T-helper 9 cell (primary cell): ENCODE results near the gene CCDC85C.

ENCODE experiments used
- DNase-seq: peaks from one replicate; pipeline ENCODE4 v3.0.0-alpha.2; 2020

Gene CCDC85C

GRCh38 chr14:99570544-99571302, 33.3 kb downstream of the CCDC85C start:
- DNase-seq: no peak

GRCh38 chr14:99569725-99570543, 34.1 kb downstream of the CCDC85C start:
- no peak for DNase-seq

DNA sequence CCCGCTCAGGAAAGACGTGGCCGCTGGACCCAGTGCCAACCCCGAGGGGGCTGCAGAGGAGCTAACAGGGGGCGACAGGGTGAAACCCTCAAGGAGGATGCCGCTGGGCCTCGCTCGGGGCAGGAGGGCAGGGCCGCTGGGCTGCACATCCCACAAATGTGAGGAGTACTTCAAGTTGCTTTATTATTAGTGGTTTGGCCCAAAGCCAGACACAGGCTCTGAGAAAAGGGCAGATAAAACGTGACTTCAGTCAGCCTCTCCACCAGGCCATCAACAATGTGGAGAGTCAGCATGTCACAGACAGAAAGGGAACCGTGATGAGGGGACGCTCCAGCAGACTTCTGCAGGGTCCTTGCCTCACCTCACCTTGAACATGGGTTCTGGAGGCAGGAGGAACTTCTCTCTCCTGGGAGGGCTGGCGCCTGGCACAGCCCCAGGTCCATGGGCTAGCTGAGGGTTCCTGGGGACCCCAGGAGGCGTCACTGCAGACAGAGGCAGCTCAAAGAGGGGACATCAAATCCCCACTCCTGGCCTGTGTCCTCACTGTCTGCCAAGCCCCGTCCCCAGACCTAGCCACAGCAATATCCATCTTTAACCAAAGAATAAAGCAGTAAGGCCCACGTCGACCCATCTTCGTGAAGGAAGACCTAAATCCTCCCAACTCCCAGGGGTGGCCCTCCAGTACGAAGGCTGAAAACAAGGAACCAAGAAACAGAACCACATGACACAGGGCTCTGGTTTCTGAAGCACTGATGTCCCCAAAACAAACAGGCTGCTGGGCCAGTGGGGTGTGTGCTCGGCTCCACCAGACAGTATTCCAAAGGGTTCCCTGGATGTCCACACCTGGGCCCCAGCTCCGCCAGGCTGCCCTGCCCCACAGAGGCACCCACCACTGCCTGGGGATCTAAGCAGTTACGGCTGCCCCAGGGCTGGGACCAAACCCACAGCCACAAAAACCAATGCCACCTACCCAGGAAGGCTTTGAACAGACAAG, 35.1 kb downstream of the CCDC85C start:
- DNase-seq: no peak

DNA sequence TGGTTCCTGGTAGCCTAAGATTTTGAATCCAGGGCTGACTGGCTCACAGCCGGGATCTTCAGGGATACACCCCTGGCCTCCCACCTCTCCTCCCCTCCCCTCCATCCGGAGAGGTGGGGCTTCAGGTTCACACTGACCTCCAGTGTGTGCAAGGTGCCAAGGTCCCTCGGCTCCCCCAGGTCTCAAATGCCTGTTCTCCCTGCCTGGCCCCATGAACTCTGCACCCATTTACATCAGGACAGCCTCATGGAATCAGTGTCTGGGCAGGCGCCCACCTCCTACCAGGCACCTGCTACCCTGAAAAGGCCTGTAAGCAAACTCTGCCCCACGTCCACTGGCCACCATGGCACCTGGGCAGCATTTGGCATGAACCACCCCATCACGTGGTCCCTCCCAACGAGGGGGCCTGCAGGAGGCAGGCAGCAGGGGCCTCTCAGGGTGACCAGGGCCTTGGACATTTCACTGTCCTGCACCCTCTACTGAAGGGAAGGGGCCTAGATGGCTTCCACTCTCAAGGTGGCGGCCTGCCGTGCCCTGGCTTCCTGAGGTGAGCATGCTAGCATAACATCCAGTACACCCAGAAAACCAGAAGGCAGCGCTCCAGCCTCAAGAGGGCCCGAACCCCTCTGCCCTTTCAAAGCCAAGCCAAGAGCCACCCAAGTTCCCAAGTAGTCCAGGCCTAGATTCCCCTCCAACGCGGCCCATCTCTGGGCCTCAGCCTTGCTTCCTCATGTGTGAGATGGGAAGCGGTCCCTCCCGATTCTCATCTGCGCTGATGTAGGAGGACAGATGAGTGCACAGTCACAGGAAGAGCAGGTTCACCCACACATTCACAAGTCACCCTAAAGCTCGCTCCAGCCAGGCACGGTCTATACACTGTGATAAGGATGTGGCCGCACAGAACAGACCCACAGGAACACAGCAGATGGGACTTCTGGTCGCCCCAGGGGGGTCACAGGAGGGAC, 37.3 kb downstream of the CCDC85C start:
- no peak for DNase-seq

DNA sequence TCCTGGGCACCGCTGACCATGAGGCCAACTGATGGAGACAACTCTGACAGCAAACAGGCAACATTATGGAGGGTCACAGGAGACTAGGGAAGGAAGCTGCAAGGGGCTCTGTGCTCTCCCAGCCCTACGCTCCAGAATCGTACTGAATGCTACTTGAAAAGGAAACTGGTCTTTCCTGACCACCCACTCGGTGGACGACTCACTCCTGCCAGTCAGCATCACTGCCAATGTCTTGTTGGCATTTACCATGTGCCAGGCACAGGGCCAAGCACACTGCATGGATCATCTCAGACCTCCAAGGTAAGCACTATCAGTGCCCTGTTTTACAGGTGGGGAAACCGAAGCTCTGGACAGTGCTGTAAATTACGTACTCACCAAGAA, 38.0 kb downstream of the CCDC85C start:
- no peak for DNase-seq

- DNase-seq: no peak
Measured at GRCh38 chr14:99565383-99565782, 38.6 kb downstream of the CCDC85C start.

DNA sequence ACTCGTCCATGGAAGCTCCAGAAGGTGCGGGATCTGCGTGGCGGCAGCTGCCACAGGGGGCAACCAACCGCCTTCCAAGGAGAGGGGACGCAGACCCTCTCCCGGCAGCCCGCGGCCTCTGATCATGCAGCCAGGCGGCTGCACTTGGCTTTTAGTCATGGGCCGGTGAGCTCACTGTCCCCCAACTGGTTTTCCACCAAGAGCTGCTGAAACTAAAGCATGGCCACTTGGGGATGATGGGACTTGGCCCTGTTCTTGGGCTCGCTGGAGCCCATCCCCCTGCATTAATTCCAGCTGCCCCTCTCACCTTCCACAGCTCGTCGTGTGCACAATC, 39.1 kb downstream of the CCDC85C start:
- no peak for DNase-seq

GRCh38 chr14:99564256-99564925, 39.6 kb downstream of the CCDC85C start:
- no peak for DNase-seq

DNA sequence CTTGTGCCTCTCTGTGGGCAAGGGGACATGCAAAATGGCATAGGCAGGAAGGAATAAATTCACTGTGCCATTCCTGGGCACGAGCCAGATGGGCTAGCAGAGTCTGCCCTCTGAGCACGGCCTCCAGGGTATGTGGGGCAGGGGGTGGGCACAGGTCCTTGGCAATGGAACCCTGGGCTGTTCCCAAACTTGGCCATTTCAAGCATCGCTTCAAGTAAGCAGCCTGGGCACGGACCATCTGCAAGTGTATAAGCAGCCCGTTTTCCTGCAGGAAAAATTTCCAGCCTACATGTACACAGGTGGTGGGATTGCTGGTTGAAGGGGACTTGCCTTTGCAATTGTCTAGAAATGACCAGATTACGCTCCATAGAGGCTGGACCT, 40.3 kb downstream of the CCDC85C start:
- no peak for DNase-seq

- no peak for DNase-seq
Measured at GRCh38 chr14:99562856-99563748, 40.9 kb downstream of the CCDC85C start.

- DNase-seq: no peak
Measured at GRCh38 chr14:99561864-99562263, 42.1 kb downstream of the CCDC85C start.

- no peak for DNase-seq
Measured at GRCh38 chr14:99560922-99561683, 42.9 kb downstream of the CCDC85C start.

DNA sequence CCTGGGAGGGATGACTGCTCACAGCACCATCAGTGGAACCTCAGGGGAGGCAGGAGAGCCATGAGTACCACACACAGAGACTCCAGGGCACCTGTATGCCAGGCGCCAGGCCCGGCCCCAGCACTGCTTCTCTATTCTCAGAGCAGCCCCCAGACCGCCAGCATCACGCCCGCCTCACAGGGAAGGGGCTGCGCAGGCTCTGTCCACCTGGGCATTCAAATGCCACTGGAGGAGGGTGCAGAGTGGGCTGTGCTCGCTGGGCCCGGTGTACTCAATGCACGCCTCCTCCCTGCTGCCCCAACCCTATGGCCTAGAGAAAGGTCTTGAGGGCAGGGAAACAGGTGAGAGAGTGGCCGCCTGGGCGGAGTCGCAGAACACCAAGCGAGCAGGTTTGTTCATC, 43.6 kb downstream of the CCDC85C start:
- no peak for DNase-seq

DNA sequence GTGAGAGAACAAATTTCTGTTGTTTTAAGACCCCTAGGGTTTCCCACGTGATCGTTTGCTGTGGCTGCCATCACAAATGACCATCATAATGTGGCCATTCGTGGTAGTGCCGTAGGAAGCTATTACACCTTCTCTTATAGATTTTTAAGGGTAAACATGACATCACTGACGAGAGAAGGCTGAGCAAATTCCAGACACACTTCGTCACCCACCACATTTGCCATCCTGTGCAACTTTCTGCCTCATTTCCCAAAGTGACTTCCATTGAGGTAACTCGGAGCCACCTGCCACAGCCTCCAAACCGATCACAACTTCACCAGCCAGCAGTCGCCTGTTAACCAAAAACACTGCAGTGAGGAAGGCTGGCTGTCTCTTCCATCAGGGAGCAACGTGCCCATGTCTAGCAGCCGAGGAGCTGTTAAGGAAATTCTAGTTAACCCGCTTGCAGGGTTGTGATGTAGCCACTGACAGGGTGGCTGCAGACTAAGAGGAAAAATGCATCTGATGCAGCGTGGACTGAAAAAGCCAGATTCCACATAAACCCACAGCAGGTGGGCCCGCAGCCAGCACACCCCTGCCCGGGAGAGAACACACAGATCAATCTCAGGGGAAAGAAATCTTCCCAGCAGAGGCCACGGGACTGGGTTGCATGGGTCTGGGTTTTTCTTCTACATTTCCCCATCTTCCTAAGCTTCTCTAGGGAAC, 44.6 kb downstream of the CCDC85C start:
- DNase-seq: no peak

DNA sequence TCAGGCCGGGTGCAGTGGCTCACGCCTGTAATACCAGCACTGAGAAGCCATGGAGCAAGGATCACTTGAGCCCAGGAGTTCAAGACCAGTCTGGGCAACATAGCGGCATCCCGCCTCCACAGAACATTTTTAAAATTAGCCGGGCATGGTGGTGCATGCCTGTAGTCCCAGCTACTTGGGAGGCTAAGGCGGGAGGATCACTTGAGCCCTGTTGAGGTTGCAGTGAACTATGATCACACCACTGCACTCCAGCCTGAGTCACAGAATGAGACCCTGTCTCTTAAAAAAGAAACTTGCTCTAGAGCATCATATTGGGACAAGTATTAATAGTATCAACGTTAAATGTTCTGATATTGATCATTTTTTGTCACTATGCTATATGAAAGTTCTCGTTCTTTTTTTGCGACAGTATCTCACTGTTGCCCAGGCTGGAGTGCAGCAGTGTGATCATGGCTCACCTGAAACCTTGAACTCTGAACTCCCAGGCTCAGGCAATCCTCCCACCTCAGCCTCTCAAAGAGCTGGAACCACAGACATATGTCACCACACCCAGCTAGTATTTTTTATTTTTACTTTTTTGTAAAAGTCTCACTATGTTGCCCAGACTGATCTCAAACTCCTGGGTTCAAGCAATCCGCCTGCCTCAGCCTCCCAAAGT, 47.7 kb downstream of the CCDC85C start:
- no peak for DNase-seq

DNA sequence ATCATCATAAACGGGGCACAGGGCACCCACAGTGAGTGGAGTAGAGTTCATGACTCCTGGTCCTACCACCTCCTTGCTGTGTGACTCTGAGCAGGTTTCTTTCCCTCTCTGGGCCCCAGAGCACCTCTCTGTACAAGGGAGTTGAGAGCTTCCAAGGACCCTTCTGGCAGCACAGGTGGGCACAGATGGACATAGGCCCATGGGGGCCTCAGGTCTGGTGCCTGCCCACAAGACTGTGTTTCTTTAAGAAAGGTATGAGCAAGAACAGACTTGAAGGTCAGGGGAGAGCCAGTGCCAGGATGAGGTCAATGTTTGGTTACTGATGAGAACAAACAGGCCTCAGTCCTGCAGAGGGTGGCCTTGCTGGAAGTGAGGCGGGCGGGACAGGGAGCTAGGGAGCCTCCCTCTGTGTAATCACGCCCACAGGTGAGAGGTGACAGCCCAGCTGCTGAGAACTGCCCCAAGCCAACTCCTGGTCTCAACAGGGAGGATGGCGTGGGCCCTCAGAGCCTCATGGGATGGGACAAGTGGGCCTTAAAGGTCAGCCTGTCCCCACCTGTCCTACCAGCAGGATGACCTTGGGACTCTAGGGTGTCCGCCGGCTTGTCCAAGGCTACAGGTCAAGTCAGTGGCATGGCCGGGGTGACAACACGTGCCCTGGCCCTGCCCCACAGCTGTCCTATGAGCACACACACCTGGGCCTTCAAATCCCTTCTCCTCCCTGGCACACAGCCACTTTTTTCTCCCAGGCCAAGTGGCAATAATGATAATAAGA, 49.1 kb downstream of the CCDC85C start:
- DNase-seq: no peak

DNA sequence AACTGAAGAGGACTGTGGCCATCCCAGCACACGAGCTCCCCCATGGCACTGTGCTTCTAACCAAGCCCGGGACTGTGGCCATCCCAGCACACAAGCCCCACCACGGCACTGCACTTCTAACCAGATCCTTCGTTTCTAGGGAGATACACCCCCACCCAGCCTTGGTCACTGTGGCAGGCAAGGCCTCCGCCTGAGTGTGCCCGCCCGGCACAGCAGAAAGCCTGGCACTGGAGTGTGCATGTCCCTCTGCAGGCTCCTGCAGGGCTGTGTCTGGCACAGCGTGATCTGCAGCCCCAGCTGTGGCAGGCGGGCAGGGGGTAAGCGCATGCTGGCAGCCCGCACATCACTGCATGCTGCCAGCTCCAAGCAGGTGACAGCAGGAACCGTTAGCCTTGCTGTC, 49.8 kb downstream of the CCDC85C start:
- no peak for DNase-seq
